Liver (tissue), 9 donors: ENCODE measurements around the gene CMTM2. TPM values are rescaled to one million over a fixed set of nuclear protein-coding genes. Genes with fewer than 3 reads are reported as not detected.
A peak's percentile ranks its signal among the peaks of the same experiment; 100 is the strongest.

Experiments
- DNase-seq: peaks from one replicate; pipeline ENCODE4 v3.0.0-alpha.2; 2017; ENCODE audit warnings: low spot score
- H3K27ac ChIP-seq, 2 donors: one replicate each; pipeline ENCODE4 v1.7.0; 2013; ENCODE audit warnings: inconsistent platforms in 2 of 2, low read length in 2 of 2, control low read depth in 1 of 2, low read depth in 1 of 2, mild to moderate bottlenecking in 1 of 2
- H3K27me3 ChIP-seq, 4 donors: one replicate each; pipeline versions ENCODE4 v1.6.1 to v1.7.0; 2013; ENCODE audit warnings: low read length in 3 of 4, inconsistent platforms in 1 of 4, mild to moderate bottlenecking in 1 of 4, moderate library complexity in 1 of 4; ENCODE audit not compliant: control insufficient read depth in 4 of 4, insufficient read depth in 4 of 4
- H3K36me3 ChIP-seq, 4 donors: one replicate each; pipeline versions ENCODE4 v1.6.1 to v1.7.0; 2013; ENCODE audit warnings: low read length in 3 of 4, mild to moderate bottlenecking in 3 of 4, low read depth in 1 of 4, moderate library complexity in 1 of 4; ENCODE audit not compliant: control insufficient read depth in 4 of 4, insufficient read depth in 3 of 4
- H3K4me1 ChIP-seq, 4 donors: one replicate each; pipeline versions ENCODE4 v1.6.1 to v1.7.0; 2013; ENCODE audit warnings: low read length in 3 of 4, mild to moderate bottlenecking in 3 of 4, moderate library complexity in 1 of 4; ENCODE audit not compliant: control insufficient read depth in 4 of 4, insufficient read depth in 4 of 4
- H3K4me3 ChIP-seq, 3 donors: one replicate each; pipeline versions ENCODE4 v1.6.1 to v1.7.0; 2013; ENCODE audit warnings: low read length in 3 of 3, control low read depth in 1 of 3, low read depth in 1 of 3, mild to moderate bottlenecking in 1 of 3
- H3K9ac ChIP-seq, 2 donors: one replicate each; pipeline ENCODE4 v1.7.0; 2013; ENCODE audit warnings: low read length in 2 of 2, mild to moderate bottlenecking in 2 of 2, moderate library complexity in 2 of 2, control low read depth in 1 of 2, low read depth in 1 of 2
- H3K9me3 ChIP-seq, 4 donors: one replicate each; pipeline versions ENCODE4 v1.6.1 to v1.7.0; 2013; ENCODE audit warnings: low read length in 3 of 4; ENCODE audit not compliant: control insufficient read depth in 4 of 4
- ATF3 ChIP-seq: IDR thresholded peaks from 2 replicates; pipeline ENCODE4 v1.6.1; 2016; ENCODE audit warnings: antibody characterized with exemption
- CTCF ChIP-seq: fragments of 150-350 bp; IDR thresholded peaks from 2 replicates; pipeline ENCODE4 v1.5.1; 2017; ENCODE audit warnings: improper control_type of control experiment, low read depth, low read length; ENCODE audit not compliant: missing input control
- EGR1 ChIP-seq, 2 donors: IDR thresholded peaks; 2 replicates each; pipeline ENCODE4 v1.6.1; 2016 to 2018; ENCODE audit warnings: antibody characterized with exemption in 2 of 2, low read depth in 2 of 2
- FOXA1 ChIP-seq: IDR thresholded peaks from 2 replicates; pipeline ENCODE4 v1.6.1; 2016; ENCODE audit warnings: antibody characterized with exemption
- FOXA2 ChIP-seq: IDR thresholded peaks from 2 replicates; pipeline ENCODE4 v1.6.1; 2016; ENCODE audit warnings: antibody characterized with exemption
- GABPA ChIP-seq, 2 donors: IDR thresholded peaks in 1 of 2; conservative IDR thresholded peaks in 1 of 2; 2 replicates each; pipeline ENCODE4 v1.6.1; 2016; ENCODE audit warnings: antibody characterized with exemption in 2 of 2, mild to moderate bottlenecking in 1 of 2, moderate library complexity in 1 of 2
- HNF4A ChIP-seq, 2 donors: conservative IDR thresholded peaks; 2 replicates each; pipeline ENCODE4 v1.6.1; 2016; ENCODE audit warnings: antibody characterized with exemption in 2 of 2, mild to moderate bottlenecking in 2 of 2
- HNF4G ChIP-seq: IDR thresholded peaks from 2 replicates; pipeline ENCODE4 v1.6.1; 2016; ENCODE audit warnings: antibody characterized with exemption
- JUND ChIP-seq, 2 donors: IDR thresholded peaks; 2 replicates each; pipeline ENCODE4 v1.6.1; 2016; ENCODE audit warnings: antibody characterized with exemption in 2 of 2
- MAX ChIP-seq: IDR thresholded peaks from 2 replicates; pipeline ENCODE4 v1.6.1; 2016; ENCODE audit warnings: antibody characterized with exemption
- NR2F2 ChIP-seq: IDR thresholded peaks from 2 replicates; pipeline ENCODE4 v1.6.1; 2016; ENCODE audit warnings: antibody characterized with exemption
- RAD21 ChIP-seq, 2 donors: IDR thresholded peaks; 2 replicates each; pipeline ENCODE4 v1.6.1; 2016; ENCODE audit warnings: antibody characterized with exemption in 2 of 2, mild to moderate bottlenecking in 2 of 2
- REST ChIP-seq: IDR thresholded peaks from 2 replicates; pipeline ENCODE4 v1.6.1; 2016; ENCODE audit warnings: antibody characterized with exemption, mild to moderate bottlenecking
- RXRA ChIP-seq, 2 donors: IDR thresholded peaks; 2 replicates each; pipeline ENCODE4 v1.6.1; 2017 to 2018; ENCODE audit warnings: antibody characterized with exemption in 2 of 2, mild to moderate bottlenecking in 1 of 2
- SP1 ChIP-seq: IDR thresholded peaks from 2 replicates; pipeline ENCODE4 v1.6.1; 2018; ENCODE audit warnings: antibody characterized with exemption, mild to moderate bottlenecking
- TAF1 ChIP-seq: conservative IDR thresholded peaks from 2 replicates; pipeline ENCODE4 v1.6.1; 2016; ENCODE audit warnings: antibody characterized with exemption, mild to moderate bottlenecking
- YY1 ChIP-seq: IDR thresholded peaks from 2 replicates; pipeline ENCODE4 v1.6.1; 2016; ENCODE audit warnings: antibody characterized with exemption, mild to moderate bottlenecking
- ZBTB33 ChIP-seq: IDR thresholded peaks from 2 replicates; pipeline ENCODE4 v1.6.1; 2016; ENCODE audit warnings: antibody characterized with exemption
- WGBS: extraction: QIAGEN DNeasy Blood & Tissue Kit; methylation state at CpG from one replicate; pipeline ENCODE4 v1.1.7; 2013; 5-methylcytosine and 5-hydroxymethylcytosine counted together
- polyA plus RNA-seq, 2 donors: library from polyadenylated mRNA; stranded (reverse) in 1 of 2; unstranded in 1 of 2; fragments of 200-250 nt in 1 of 2; fragments of >200 nt in 1 of 2; fragmentation: Nextera tagmentation in 1 of 2; extraction: Ambion mirVana in 1 of 2; gene quantifications; one replicate each; pipeline versions ENCODE4 v1.2.1 to v1.2.3, GENCODE V29; 2013 to 2015
- total RNA-seq, 2 donors: library from RNA; depleted of rRNA; stranded (reverse); fragments of >200 nt; gene quantifications; one replicate each; pipeline ENCODE4 v1.2.3, GENCODE V29; 2014
- donor health status: healthy.
- donor health status: healthy.
- donor health status: healthy.
- donor health status: healthy.
- donor health status: healthy.

CMTM2 gene
- total and polyA plus RNA-seq, 4 donors = 0.50 to 1.1 (median 0.62) TPM

GRCh38 chr16:66617010-66617434 is 37.8 kb downstream of the CMTM2 start:
- no peak overlapping the region for H3K4me3 ChIP-seq
- H3K27ac ChIP-seq = peak overlapping the region; percentile 9 to 59
- H3K27me3 ChIP-seq = no peaks in the 10 kb centered on the region
- peaks cover 0 to 3% (median 1%) of the 10 kb centered on the region in 4 donors for H3K36me3 ChIP-seq
- WGBS = 35% methylated on average over 2 of the region's 2 CpGs
- peak overlapping the region in 1 of 2 donors; percentile 43 for H3K9ac ChIP-seq
- TF ChIP-seq GABPA (IDR thresholded peaks at IDR 0.05 in 1 of 2, conservative IDR thresholded peaks at IDR 0.05 in 1 of 2) (no peak), REST (peak; percentile 37), JUND (IDR thresholded peaks at IDR 0.05) (peak in 1 of 2 donors; percentile 84), SP1 (peak; percentile 47), HNF4A (conservative IDR thresholded peaks at IDR 0.05) (peak; percentile 87 to 94), RAD21 (IDR thresholded peaks at IDR 0.05) (peak; percentile 14 to 25), FOXA1 (peak; percentile 15), FOXA2 (peak; percentile 20), CTCF (no peak), NR2F2 (no peak), HNF4G (no peak), RXRA (IDR thresholded peaks at IDR 0.05) (peak; percentile 54 to 79), ATF3 (no peak), YY1 (peak; percentile 37), TAF1 (no peak), EGR1 (IDR thresholded peaks at IDR 0.05; ENCODE audit: low read depth in 2 of 2) (peak in 1 of 2 donors; percentile 56), ZBTB33 (no peak)
- H3K4me1 ChIP-seq = peaks cover 4 to 31% (median 19%) of the 10 kb centered on the region in 4 donors
- no peaks in the 10 kb centered on the region for H3K9me3 ChIP-seq
- no peak for DNase-seq

GRCh38 chr16:66617728-66618127 is 38.5 kb downstream of the CMTM2 start:
- Histone ChIP-seq H3K9me3 (no peaks in the 10 kb centered on the region), H3K4me1 (peaks cover 4 to 31% (median 19%) of the 10 kb centered on the region in 4 donors), H3K27ac (no peak overlapping the region), H3K36me3 (peaks cover 0 to 4% (median 1%) of the 10 kb centered on the region in 4 donors), H3K9ac (no peak overlapping the region), H3K27me3 (no peaks in the 10 kb centered on the region), H3K4me3 (no peak overlapping the region)
- DNase-seq = no peak
- TF ChIP-seq RXRA (IDR thresholded peaks at IDR 0.05) = no peak
- TF ChIP-seq EGR1 (IDR thresholded peaks at IDR 0.05; ENCODE audit: low read depth in 2 of 2) = no peak
- TF ChIP-seq GABPA (IDR thresholded peaks at IDR 0.05 in 1 of 2, conservative IDR thresholded peaks at IDR 0.05 in 1 of 2) = no peak
- no peak for TF ChIP-seq YY1
- no peak for TF ChIP-seq JUND (IDR thresholded peaks at IDR 0.05)
- no peak for TF ChIP-seq HNF4G
- no peak for TF ChIP-seq TAF1
- TF ChIP-seq MAX = no peak
- TF ChIP-seq ATF3 = no peak
- TF ChIP-seq ZBTB33 = no peak
- TF ChIP-seq HNF4A (conservative IDR thresholded peaks at IDR 0.05) = no peak
- TF ChIP-seq RAD21 (IDR thresholded peaks at IDR 0.05) = no peak
- no peak for TF ChIP-seq FOXA1
- no peak for TF ChIP-seq NR2F2
- no peak for TF ChIP-seq FOXA2
- TF ChIP-seq SP1 = no peak
- WGBS = 77% methylated on average over 7 of the region's 7 CpGs
